OCI-LY1 (cell line): Measurements from ENCODE around the gene RAD51B.

Experiments used
- CTCF ChIP-seq: fragments of 200-600 bp; sonication (generic), shearing (Covaris generic); IDR thresholded peaks from 2 replicates; pipeline ENCODE4 v1.5.1; 2017; ENCODE audit warnings: mild to moderate bottlenecking, antibody characterized with exemption, low read length, moderate library complexity, mixed read lengths
- EZH2 ChIP-seq: fragments of 200-600 bp; sonication (generic), shearing (Covaris generic); IDR thresholded peaks from 2 replicates; pipeline ENCODE4 v1.8.0; 2017; ENCODE audit warnings: borderline replicate concordance, mixed run types, mild to moderate bottlenecking, antibody characterized with exemption, low read length, moderate library complexity, mixed read lengths

DNA sequence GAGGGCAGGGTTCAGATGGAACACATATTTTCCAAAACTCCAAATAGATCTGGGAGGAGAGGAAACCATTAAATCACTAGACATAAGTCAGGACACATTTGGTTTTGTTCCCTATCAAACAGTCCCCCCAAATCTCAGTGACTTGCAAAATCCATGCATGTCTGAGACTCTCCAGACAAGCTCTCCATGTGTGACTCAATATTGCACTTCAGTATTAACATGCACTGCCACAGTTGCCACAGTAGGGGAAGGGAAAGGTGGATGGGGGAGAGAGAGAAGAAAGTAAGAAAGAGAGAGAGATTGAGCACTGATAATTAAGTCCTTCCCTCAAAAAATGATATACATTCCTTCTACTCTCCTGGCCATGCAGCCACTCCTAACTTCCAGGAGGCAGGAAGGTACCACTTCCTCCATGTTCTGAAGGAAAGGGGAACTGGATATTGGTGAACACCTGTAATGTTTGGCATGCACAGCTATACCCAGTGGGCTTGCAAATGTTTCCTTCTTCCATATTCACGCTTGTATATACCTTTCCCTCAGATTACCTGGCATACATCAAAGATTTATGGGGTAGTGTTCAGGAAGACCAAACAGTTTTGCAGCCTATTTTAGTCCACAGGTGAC, 663.3 kb downstream of the RAD51B start:
- TF ChIP-seq CTCF (no peak), EZH2 (no peak)
